Lung (tissue), 12 donors: ENCODE data around the gene ABCB8. TPM values are rescaled to one million over a fixed set of nuclear protein-coding genes. Genes with fewer than 3 reads are reported as not detected.
A peak's percentile ranks its signal among the peaks of the same experiment; 100 is the strongest.

ENCODE experiments used
- ATAC-seq: fragments of 200-7000 bp; cut with Tn5 transposase; one replicate; pipeline ENCODE4 v1.9.1; 2020; ENCODE audit warnings: moderate number of reproducible peaks; ENCODE audit not compliant: insufficient read depth, low FRiP score
- DNase-seq, 3 donors: peaks; one replicate each; pipeline ENCODE4 v3.0.0-alpha.2; 2013 to 2017
- H3K27ac ChIP-seq, 2 donors: one replicate each; pipeline ENCODE4 v1.5.1; 2013; ENCODE audit warnings: mild to moderate bottlenecking in 2 of 2, moderate library complexity in 2 of 2, control low read depth in 1 of 2, inconsistent platforms in 1 of 2, low read depth in 1 of 2, low read length in 1 of 2
- H3K27me3 ChIP-seq, 3 donors: one replicate each; pipeline ENCODE4 v1.5.1; 2013; ENCODE audit warnings: low read length in 2 of 3; ENCODE audit not compliant: control insufficient read depth in 3 of 3, insufficient read depth in 3 of 3
- H3K36me3 ChIP-seq, 4 donors: one replicate each; pipeline ENCODE4 v1.5.1; 2013; ENCODE audit warnings: low read length in 4 of 4, mild to moderate bottlenecking in 1 of 4, moderate library complexity in 1 of 4; ENCODE audit not compliant: control insufficient read depth in 4 of 4, insufficient read depth in 4 of 4
- H3K4me1 ChIP-seq, 5 donors: one replicate each; pipeline ENCODE4 v1.5.1; 2013; ENCODE audit warnings: low read length in 5 of 5, mild to moderate bottlenecking in 2 of 5, moderate library complexity in 1 of 5; ENCODE audit not compliant: control insufficient read depth in 5 of 5, insufficient read depth in 5 of 5
- H3K4me3 ChIP-seq: one replicate; pipeline ENCODE4 v1.5.1; 2013; ENCODE audit warnings: mild to moderate bottlenecking, control low read depth, moderate library complexity
- H3K9ac ChIP-seq, 2 donors: one replicate each; pipeline ENCODE4 v1.5.1; 2013; ENCODE audit warnings: low read length in 2 of 2, control low read depth in 1 of 2; ENCODE audit not compliant: insufficient read depth in 1 of 2
- H3K9me3 ChIP-seq, 4 donors: one replicate each; pipeline ENCODE4 v1.5.1; 2013; ENCODE audit warnings: low read length in 3 of 4, mild to moderate bottlenecking in 1 of 4, moderate library complexity in 1 of 4; ENCODE audit not compliant: control insufficient read depth in 4 of 4, insufficient read depth in 3 of 4
- CTCF ChIP-seq: IDR thresholded peaks from 2 replicates; pipeline ENCODE4 v1.5.1; 2012; ENCODE audit warnings: mild to moderate bottlenecking; ENCODE audit errors: control extremely low read depth, extremely low read depth
- WGBS, 2 donors: extraction: QIAGEN DNeasy Blood & Tissue Kit; methylation state at CpG; one replicate each; pipeline ENCODE4 v1.1.7; 2013; 5-methylcytosine and 5-hydroxymethylcytosine counted together
- polyA plus RNA-seq, 2 donors: library from polyadenylated mRNA; stranded (reverse); fragments of 200-250 nt; gene quantifications; one replicate each; pipeline ENCODE4 v1.2.1, GENCODE V29; 2013
- total RNA-seq, 2 donors: library from RNA; depleted of rRNA in 1 of 2; stranded (reverse); fragments of >200 nt in 1 of 2; gene quantifications; one replicate each; pipeline ENCODE4 v1.2.1, GENCODE V29; 2014 to 2021
- donor health status: control.
- donor health status: control.
- donor health status: Bipolar disorder and iron deficiency.
- donor health status: healthy.
- donor health status: DM: yes; HTN: yes; CAD: no.

The ABCB8 gene
- total and polyA plus RNA-seq, 4 donors = 21.8 to 61.5 (median 28.8) TPM

GRCh38 chr7:150993511-150993910, 34.7 kb upstream of the ABCB8 start:
- Histone ChIP-seq H3K4me1 (peaks cover 0 to 47% (median 13%) of the 10 kb centered on the region in 5 donors), H3K27me3 (no peaks in the 10 kb centered on the region), H3K27ac (peak overlapping the region; percentile 51 to 78), H3K4me3 (peak overlapping the region; percentile 39), H3K9ac (no peak overlapping the region), H3K36me3 (no peaks in the 10 kb centered on the region), H3K9me3 (peaks cover 0 to 12% (median 0%) of the 10 kb centered on the region in 4 donors)
- peak; percentile 5 for ATAC-seq
- peak in 1 of 3 donors; percentile 58 for DNase-seq
- WGBS, 2 donors = 70 to 86% methylated on average over 14 of the region's 14 CpGs
- no peak for TF ChIP-seq CTCF

GRCh38 chr7:150994141-150994837, 34.0 kb upstream of the ABCB8 start:
- H3K36me3 ChIP-seq = peaks cover 0 to 2% (median 0%) of the 10 kb centered on the region in 4 donors
- no peak overlapping the region for H3K9ac ChIP-seq
- DNase-seq (peak; percentile 92 to 97 (median 93)), ATAC-seq (peak; percentile 14)
- H3K9me3 ChIP-seq = peaks cover 0 to 12% (median 0%) of the 10 kb centered on the region in 4 donors
- no peaks in the 10 kb centered on the region for H3K27me3 ChIP-seq
- H3K4me1 ChIP-seq = peaks cover 0 to 39% (median 10%) of the 10 kb centered on the region in 5 donors
- H3K27ac ChIP-seq = peak overlapping the region; percentile 45 to 78
- peak overlapping the region; percentile 44 for H3K4me3 ChIP-seq
- no peak for TF ChIP-seq CTCF
- 15 to 27% methylated on average over 15 of the region's 15 CpGs for WGBS, 2 donors

- Histone ChIP-seq H3K36me3 (peaks cover 0 to 2% (median 0%) of the 10 kb centered on the region in 4 donors), H3K27me3 (no peaks in the 10 kb centered on the region), H3K9ac (no peak overlapping the region), H3K27ac (peak overlapping the region in 1 of 2 donors; percentile 39), H3K4me3 (peak overlapping the region; percentile 44), H3K9me3 (peaks cover 0 to 9% (median 0%) of the 10 kb centered on the region in 4 donors), H3K4me1 (peaks cover 0 to 33% (median 10%) of the 10 kb centered on the region in 5 donors)
- ATAC-seq (no peak), DNase-seq (no peak)
- WGBS, 2 donors = 30 to 44% methylated on average over 19 of the region's 19 CpGs
- TF ChIP-seq CTCF = no peak
Observed at GRCh38 chr7:150994838-150995510, 33.3 kb upstream of the ABCB8 start.
